ENCODE measurements around the gene RANBP10. TPM values are rescaled to one million over a fixed set of nuclear protein-coding genes. Genes with fewer than 3 reads are reported as not detected.
A peak's percentile ranks its signal among the peaks of the same experiment; 100 is the strongest.
"Not testable (repeated sequence)": the region's sequence is repeated elsewhere in the genome, so short reads cannot be mapped to it uniquely, and the experiment has no call there.

The RANBP10 gene
- total RNA-seq, 2 experiments from 2014 or later: 12.3 to 20.0 TPM

DNA sequence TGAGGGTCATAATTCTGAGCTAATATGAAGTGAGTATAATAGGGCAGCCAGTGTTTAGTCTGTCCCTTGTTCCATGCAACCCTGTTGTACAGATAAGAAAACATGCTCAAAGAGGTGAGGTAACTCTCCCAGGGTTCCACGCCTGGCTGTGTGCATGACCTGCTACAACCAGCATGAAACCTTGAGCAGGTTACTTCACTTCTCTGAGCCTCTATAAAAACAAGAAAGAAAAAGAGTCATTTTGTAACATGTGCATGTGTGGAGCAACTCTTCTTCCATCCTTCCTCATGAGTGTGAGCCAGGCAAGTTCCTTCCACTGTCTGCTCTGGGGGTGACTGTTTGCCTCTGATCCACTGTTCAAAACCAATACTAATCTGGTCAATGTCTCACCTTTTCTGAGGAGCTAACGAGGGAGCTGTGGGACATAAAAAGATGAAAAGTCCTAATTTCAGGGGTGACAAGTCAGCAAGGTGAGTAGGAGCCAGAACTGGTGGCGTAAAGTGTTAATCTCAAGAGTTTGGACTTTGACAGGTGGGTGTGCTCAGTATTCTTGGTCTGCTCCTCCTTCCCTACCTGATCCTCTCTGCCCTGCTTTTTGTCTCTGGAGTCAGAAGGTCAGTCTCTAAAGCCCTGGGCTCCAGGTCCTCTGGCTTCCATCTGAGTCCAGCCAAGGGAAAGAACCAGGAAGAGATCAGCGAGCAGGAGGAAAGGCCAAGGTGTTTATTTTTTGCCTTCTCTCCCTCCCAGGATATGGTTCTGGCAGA lies 108.8 kb downstream of the RANBP10 start:
- Histone ChIP-seq H3K4me1 (ENCODE audit: insufficient read depth, low read length, poor library complexity, severe bottlenecking) (peaks cover 13% of the 10 kb centered on the region), H3K9me3 (ENCODE audit: low read length) (0 out of 2 replicates have a peak, but pooled peaks cover 6% of the 10 kb centered on the region), H3K4me3 (ENCODE audit: low read depth, low read length, poor library complexity, severe bottlenecking) (no peak overlapping the region), H4K20me1 (ENCODE audit: insufficient read depth, low read length) (no peaks in the 10 kb centered on the region), H3K9me2 (ENCODE audit: insufficient read depth, low read length) (no peaks in the 10 kb centered on the region), H3K27ac (ENCODE audit: low read depth, low read length, poor library complexity, severe bottlenecking) (no peak overlapping the region), H3K4me2 (ENCODE audit: low read length) (no peak overlapping the region), H3K79me2 (ENCODE audit: insufficient read depth, low read depth, low read length) (no peaks in the 10 kb centered on the region), H2AFZ (ENCODE audit: low read length) (no peak overlapping the region), H3K36me3 (ENCODE audit: insufficient read depth, low read length) (peaks cover 22% of the 10 kb centered on the region)
- ChIA-PET CTCF (ENCODE audit: unreplicated experiment) (no interaction called here), POLR2A (interaction anchor here (0.9 kb wide), 1 partner anchor 12 kb away, joined by 3 read pairs; no protein-coding TSS in a partner anchor)
- intact Hi-C loops (cut with micrococcal nuclease; ENCODE audit: unreplicated experiment): no loop called here
- no TSS peak for BruUV-seq (replicated peaks)
- no peak for DNase-seq (ENCODE audit: low spot score)
- no peak for TF ChIP-seq EZH2phosphoT487 (IDR thresholded peaks at IDR 0.05; ENCODE audit: borderline replicate concordance, low read depth, low read length)
- TF ChIP-seq, protein P1, sequence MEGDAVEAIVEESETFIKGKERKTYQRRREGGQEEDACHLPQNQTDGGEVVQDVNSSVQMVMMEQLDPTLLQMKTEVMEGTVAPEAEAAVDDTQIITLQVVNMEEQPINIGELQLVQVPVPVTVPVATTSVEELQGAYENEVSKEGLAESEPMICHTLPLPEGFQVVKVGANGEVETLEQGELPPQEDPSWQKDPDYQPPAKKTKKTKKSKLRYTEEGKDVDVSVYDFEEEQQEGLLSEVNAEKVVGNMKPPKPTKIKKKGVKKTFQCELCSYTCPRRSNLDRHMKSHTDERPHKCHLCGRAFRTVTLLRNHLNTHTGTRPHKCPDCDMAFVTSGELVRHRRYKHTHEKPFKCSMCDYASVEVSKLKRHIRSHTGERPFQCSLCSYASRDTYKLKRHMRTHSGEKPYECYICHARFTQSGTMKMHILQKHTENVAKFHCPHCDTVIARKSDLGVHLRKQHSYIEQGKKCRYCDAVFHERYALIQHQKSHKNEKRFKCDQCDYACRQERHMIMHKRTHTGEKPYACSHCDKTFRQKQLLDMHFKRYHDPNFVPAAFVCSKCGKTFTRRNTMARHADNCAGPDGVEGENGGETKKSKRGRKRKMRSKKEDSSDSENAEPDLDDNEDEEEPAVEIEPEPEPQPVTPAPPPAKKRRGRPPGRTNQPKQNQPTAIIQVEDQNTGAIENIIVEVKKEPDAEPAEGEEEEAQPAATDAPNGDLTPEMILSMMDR (conservative IDR thresholded peaks at IDR 0.05; ENCODE audit: low read length): no peak

DNA sequence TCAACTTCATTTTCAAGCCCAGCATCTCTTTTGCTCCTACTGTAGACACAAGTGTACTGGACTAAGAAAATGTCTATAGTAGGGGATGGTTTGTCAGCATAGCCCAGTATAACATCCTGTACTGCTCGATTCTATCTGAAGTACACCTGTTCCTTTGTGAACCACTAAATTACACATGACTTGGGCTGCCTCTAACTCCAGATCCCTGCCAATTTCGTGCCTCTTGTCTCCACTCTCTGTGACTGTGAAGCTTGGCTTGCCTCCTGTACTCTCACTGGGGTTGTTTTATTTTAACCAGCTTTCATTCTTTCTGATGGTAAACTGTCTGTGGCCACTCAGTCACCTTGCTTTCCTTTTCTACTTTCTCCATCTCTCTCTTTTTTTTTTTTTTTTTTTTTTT lies 111.7 kb downstream of the RANBP10 start:
- Histone ChIP-seq H3K4me3 (ENCODE audit: low read depth, low read length, poor library complexity, severe bottlenecking) (no peak overlapping the region), H2AFZ (ENCODE audit: low read length) (no peak overlapping the region), H3K36me3 (ENCODE audit: insufficient read depth, low read length) (peaks cover 18% of the 10 kb centered on the region), H4K20me1 (ENCODE audit: insufficient read depth, low read length) (no peaks in the 10 kb centered on the region), H3K9me3 (ENCODE audit: low read length) (0 out of 2 replicates have a peak, but pooled peaks cover 3% of the 10 kb centered on the region), H3K4me1 (ENCODE audit: insufficient read depth, low read length, poor library complexity, severe bottlenecking) (peaks cover 16% of the 10 kb centered on the region), H3K79me2 (ENCODE audit: insufficient read depth, low read depth, low read length) (no peaks in the 10 kb centered on the region), H3K4me2 (ENCODE audit: low read length) (no peak overlapping the region), H3K9me2 (ENCODE audit: insufficient read depth, low read length) (no peaks in the 10 kb centered on the region), H3K27ac (ENCODE audit: low read depth, low read length, poor library complexity, severe bottlenecking) (no peak overlapping the region)
- POLR2A ChIA-PET: interaction anchor here (0.6 to 0.7 kb wide), 2 partner anchors 74 to 224 kb away, joined by 3 to 9 read pairs; no protein-coding TSS in a partner anchor
- intact Hi-C loops (cut with micrococcal nuclease; ENCODE audit: unreplicated experiment): no loop called here
- no peak for TF ChIP-seq EZH2phosphoT487 (IDR thresholded peaks at IDR 0.05; ENCODE audit: borderline replicate concordance, low read depth, low read length)
- TF ChIP-seq, protein P1 (conservative IDR thresholded peaks at IDR 0.05; ENCODE audit: low read length): no peak
- CTCF ChIA-PET (ENCODE audit: unreplicated experiment): no interaction called here
- BruUV-seq (replicated peaks): no TSS peak
- no peak for DNase-seq (ENCODE audit: low spot score)

DNA sequence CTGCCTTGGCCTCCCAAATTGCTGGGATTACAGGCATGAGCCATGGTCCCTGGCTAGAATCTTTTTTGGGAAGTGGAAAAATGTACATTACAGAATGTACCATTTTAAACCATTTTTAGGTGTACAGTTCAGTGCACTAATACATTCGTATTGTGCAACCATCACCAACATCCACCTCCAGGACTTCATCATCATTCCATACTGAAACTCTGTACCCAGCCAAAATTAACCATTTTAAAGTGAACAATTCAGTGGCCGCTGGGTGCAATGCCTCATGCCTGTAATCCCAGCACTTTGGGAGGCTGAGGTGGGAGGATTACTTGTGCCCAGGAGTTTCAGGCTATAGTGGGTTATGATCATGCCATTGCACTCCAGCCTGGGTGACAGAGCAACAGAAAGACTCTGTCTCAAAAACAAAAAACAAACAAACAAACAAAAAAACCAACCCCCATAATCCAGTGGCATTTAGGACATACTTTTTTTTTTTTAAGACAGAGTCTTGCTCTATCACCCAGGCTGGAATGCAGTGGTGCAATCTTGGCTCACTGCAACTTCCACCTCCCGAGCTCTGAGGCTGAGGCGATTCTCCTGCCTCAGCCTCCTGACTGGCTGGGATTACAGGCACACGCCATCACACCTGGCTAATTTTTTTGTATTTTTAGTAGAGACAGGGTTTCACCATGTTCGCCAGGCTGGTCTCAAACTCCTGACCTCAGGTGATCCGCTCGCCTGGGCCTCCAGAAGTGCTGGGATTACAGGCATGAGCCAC lies 112.7 kb downstream of the RANBP10 start:
- intact Hi-C loops (cut with micrococcal nuclease; ENCODE audit: unreplicated experiment); H3K4me3 ChIP-seq (ENCODE audit: low read depth, low read length, poor library complexity, severe bottlenecking); H3K27ac ChIP-seq (ENCODE audit: low read depth, low read length, poor library complexity, severe bottlenecking); CTCF ChIA-PET (ENCODE audit: unreplicated experiment); H3K9me3 ChIP-seq (ENCODE audit: low read length); H4K20me1 ChIP-seq (ENCODE audit: insufficient read depth, low read length); H3K79me2 ChIP-seq (ENCODE audit: insufficient read depth, low read depth, low read length); BruUV-seq (replicated peaks); H2AFZ ChIP-seq (ENCODE audit: low read length); H3K9me2 ChIP-seq (ENCODE audit: insufficient read depth, low read length); DNase-seq (ENCODE audit: low spot score): not testable (repeated sequence)
- POLR2A ChIA-PET: interaction anchor here (0.6 to 1.9 kb wide), 3 partner anchors 16 to 102 kb away, joined by 3 to 5 read pairs (median 5); partner anchors contain the start of gene GFOD2
- H3K36me3 ChIP-seq (ENCODE audit: insufficient read depth, low read length): peaks cover 10% of the 10 kb centered on the region; the same call in 1 of the 2 replicates
- H3K4me2 ChIP-seq (ENCODE audit: low read length): peak overlapping the region; percentile 52
- peaks cover 16% of the 10 kb centered on the region for H3K4me1 ChIP-seq (ENCODE audit: insufficient read depth, low read length, poor library complexity, severe bottlenecking)
